ENCODE measurements around the gene GDF11. TPM values are rescaled to one million over a fixed set of nuclear protein-coding genes. Genes with fewer than 3 reads are reported as not detected.

GDF11 gene
- 12.2 and 15.3 TPM in 2 replicates for total RNA-seq

DNA sequence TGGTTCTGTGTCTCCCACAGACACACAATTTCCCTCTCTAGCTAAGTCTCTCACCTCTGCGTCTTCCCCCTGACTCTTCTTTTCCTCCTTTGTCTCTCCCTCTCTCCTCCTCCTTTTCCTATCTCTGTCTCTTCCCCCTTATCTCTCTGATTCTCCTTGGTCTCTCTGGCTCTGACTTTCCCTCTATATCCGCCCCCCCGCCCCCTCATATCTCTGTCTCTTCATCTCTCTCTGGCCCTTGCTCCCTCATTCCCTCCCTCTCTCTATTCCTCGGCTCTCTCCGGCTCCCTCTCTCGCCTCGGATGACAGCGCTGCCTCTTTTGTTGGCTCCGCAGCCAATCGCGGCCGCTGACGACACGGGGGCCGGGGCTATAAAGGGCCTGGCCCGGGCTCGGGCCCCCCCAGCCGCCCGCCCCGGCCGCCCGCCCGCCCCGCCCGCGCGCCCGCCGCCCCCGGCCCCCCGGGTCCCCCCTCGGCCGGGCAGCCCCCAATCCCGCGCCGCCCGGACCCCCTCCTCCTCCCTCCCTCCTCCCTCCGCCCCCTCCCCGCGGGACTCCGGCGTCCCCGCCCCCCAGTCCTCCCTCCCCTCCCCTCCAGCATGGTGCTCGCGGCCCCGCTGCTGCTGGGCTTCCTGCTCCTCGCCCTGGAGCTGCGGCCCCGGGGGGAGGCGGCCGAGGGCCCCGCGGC lies at the start of gene GDF11:
Gene GDF11, plus strand, starts transcription at position 404 of the 687 bp plus-strand sequence. Its CDS starts 195 bp downstream, at position 599.

DNA sequence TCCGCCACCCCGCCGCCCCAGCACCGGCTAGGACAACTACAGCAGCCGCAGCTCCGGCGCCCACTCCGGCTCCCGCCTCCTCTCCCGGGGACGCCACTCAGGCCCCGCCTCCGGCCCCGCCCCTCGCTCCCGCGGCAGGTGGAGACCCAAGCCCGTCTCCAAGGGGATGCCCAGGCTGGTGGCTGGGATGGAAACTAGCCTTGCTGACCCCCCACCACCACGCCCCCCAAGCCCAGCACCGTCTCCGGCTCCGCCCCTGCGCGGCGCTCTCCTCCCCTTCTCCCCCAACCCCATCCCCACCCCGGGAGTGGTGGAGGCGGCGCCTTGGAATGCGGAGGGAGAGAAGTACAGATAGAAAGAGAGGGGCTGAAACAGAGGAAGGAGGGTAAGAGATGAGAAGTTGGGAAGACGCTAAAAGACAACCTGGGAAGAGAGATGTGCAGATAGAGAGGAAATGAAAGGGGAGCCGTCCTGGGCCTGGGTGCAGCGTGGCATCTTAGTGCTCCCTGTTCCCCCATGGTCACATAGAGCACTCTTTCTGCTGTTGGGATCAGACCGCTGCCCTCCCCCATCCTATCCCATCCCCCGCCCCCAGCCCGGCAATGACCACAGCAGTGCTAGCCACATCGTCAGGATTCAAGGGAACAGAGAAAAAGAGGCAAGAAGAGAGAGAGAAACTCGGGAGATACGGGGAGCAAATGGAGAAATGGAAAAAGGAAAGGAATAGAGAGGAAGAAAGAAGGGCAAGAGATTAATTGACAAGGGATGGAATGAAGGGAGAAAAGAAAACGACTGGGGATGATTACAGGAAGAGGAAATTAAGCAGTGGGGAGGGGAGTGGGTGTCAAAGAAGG lies 34.9 kb upstream of the GDF11 start, which contains the start of gene ITGA7:
Gene ITGA7, minus strand, starts transcription at position 64 of the 854 bp plus-strand sequence. CDS start 222 bp downstream, outside the sequence.

DNA sequence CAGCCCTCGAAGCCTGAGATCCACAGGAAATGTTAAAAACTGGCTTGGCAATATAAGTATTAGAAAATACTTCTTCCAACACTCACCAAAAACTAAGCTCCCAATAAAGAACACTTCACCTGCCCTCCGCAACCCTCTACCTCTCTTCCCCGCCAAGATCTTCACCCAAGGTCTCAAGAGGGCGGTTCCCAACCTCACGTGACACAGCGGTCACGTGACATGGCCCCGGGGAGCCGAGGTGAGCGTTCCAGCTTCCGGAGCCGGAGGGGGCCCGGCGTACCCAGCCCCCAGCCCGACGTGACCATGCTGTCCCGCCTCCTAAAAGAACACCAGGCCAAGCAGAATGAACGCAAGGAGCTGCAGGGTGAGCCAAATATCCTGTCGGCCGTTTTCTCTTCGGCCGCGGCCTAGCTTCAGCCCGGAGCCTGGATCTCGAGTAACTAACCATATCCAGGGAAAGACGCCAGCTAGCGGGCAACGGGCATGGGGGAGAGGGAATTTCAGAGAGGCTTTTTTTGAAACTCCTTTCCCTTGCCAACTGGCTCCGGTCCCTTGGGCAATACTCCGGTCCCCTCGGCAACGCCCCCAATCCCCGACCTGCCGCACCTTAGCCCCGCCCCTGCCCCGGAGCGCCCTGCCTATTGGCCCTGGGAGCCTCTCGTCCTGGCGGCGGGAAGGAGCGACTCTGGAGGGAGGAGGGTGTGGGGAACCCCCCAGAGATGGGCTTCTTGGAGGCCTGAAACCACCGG lies 26.9 kb upstream of the GDF11 start, which contains the start of gene BLOC1S1:
Gene BLOC1S1, plus strand, starts transcription at position 214 of the 749 bp plus-strand sequence. Its CDS starts 6 bp downstream, at position 220.

GRCh38 chr12:55720071-55720564 lies 22.8 kb upstream of the GDF11 start, which contains the start of gene RDH5:
Gene RDH5, plus strand, starts transcription at chr12:55720393. Its CDS starts 792 bp downstream, at chr12:55721185.

DNA sequence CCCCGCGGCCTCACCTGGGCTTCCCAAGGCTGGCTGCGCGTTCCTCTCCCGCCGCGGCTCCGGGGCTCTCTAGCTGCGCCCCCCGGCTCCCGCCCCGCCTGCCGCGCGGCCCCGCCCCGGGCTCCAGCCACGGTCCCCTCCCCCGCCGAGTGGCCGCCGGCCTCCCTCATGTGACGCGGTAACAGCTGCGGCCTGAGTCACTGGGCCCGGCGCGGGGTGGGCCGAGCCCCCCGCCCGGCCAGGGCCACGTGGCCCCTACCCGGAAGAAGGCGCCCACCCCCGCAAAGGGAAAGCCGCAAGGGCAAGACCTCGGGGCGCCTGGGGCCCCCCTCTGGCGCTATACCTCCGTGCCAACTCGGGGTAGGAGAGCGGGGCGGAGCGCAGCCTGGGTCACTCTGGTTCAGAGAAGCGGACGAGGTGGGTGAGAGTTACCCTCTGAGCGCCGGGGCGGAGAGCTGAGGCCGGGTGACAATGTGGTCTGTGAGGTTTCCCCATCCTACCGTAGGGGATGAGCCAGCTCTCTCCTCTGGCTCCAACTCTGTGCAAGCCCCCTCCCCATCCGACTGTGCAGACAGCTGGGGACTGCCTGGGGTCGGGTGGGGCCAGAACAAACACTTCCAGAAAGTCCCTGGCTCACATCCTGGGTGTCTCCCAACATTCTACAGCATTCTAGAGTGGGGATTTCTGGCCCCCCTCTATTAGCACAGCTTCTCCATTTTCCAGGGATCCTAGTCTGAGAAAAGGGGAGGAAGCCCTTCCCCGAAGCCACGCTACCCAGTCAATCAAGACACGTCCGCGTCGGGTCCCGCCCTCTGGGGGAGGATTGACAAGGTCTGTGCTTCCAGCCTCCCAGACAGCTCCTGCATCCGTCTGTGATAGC lies 13.7 kb upstream of the GDF11 start, which contains the start of gene CD63:
Gene CD63, minus strand, starts transcription at position 71 of the 880 bp plus-strand sequence. CDS start 668 bp downstream, outside the sequence.

Other genes with a start within 250 kb of the GDF11 start
- not detected in 2 replicates for gene OR6C4, start 193.5 kb upstream of the GDF11 start, total RNA-seq
- gene OR2AP1, start 170.7 kb upstream of the GDF11 start, total RNA-seq = not detected in 2 replicates
- not detected in 2 replicates for gene OR10P1, start 106.2 kb upstream of the GDF11 start, total RNA-seq
- gene ITGA7, start 35.2 kb upstream of the GDF11 start, total RNA-seq = 77.4 and 184 TPM in 2 replicates
- 36.1 and 41.2 TPM in 2 replicates for gene BLOC1S1, start 27.1 kb upstream of the GDF11 start, total RNA-seq
- gene RDH5, start 22.7 kb upstream of the GDF11 start, total RNA-seq = 13.8 and 34.9 TPM in 2 replicates
- 1,787 and 2,090 TPM in 2 replicates for gene CD63, start 14.1 kb upstream of the GDF11 start, total RNA-seq
- gene SARNP, start 74.6 kb downstream of the GDF11 start, total RNA-seq = 44.2 and 48.0 TPM in 2 replicates
- 27.8 and 30.4 TPM in 2 replicates for gene ORMDL2, start 74.9 kb downstream of the GDF11 start, total RNA-seq
- gene DNAJC14, start 86.5 kb downstream of the GDF11 start, total RNA-seq = 54.3 and 56.2 TPM in 2 replicates
- 5.8 and 16.2 TPM in 2 replicates for gene MMP19, start 99.8 kb downstream of the GDF11 start, total RNA-seq
- gene PYM1, start 184.8 kb downstream of the GDF11 start, total RNA-seq = 18.1 and 19.2 TPM in 2 replicates
- gene DGKA, start 188.0 kb downstream of the GDF11 start, total RNA-seq = 62.4 and 86.8 TPM in 2 replicates
- gene PMEL, start 222.9 kb downstream of the GDF11 start, total RNA-seq = 0.65 and 0.76 TPM in 2 replicates
- 8.9 and 20.2 TPM in 2 replicates for gene CDK2, start 223.7 kb downstream of the GDF11 start, total RNA-seq
- 64.1 and 80.2 TPM in 2 replicates for gene RAB5B, start 231.0 kb downstream of the GDF11 start, total RNA-seq